Liver (tissue), 3 donors: ENCODE results near the gene MICAL3.

Experiments
- CTCF ChIP-seq: fragments of 150-350 bp; IDR thresholded peaks from 2 replicates; pipeline ENCODE4 v1.5.1; 2017; ENCODE audit warnings: improper control_type of control experiment, low read depth, low read length; ENCODE audit not compliant: missing input control
- GABPA ChIP-seq, 2 donors: IDR thresholded peaks in 1 of 2; conservative IDR thresholded peaks in 1 of 2; 2 replicates each; pipeline ENCODE4 v1.6.1; 2016; ENCODE audit warnings: antibody characterized with exemption in 2 of 2, mild to moderate bottlenecking in 1 of 2, moderate library complexity in 1 of 2
- HNF4A ChIP-seq, 2 donors: conservative IDR thresholded peaks; 2 replicates each; pipeline ENCODE4 v1.6.1; 2016; ENCODE audit warnings: antibody characterized with exemption in 2 of 2, mild to moderate bottlenecking in 2 of 2
- JUND ChIP-seq, 2 donors: IDR thresholded peaks; 2 replicates each; pipeline ENCODE4 v1.6.1; 2016; ENCODE audit warnings: antibody characterized with exemption in 2 of 2
- RAD21 ChIP-seq, 2 donors: IDR thresholded peaks; 2 replicates each; pipeline ENCODE4 v1.6.1; 2016; ENCODE audit warnings: antibody characterized with exemption in 2 of 2, mild to moderate bottlenecking in 2 of 2
- REST ChIP-seq: IDR thresholded peaks from 2 replicates; pipeline ENCODE4 v1.6.1; 2016; ENCODE audit warnings: antibody characterized with exemption, mild to moderate bottlenecking
- TAF1 ChIP-seq: conservative IDR thresholded peaks from 2 replicates; pipeline ENCODE4 v1.6.1; 2016; ENCODE audit warnings: antibody characterized with exemption, mild to moderate bottlenecking
- YY1 ChIP-seq: IDR thresholded peaks from 2 replicates; pipeline ENCODE4 v1.6.1; 2016; ENCODE audit warnings: antibody characterized with exemption, mild to moderate bottlenecking
- TF ChIP-seq, protein P1 (sequence below): IDR thresholded peaks from 2 replicates; pipeline ENCODE4 v1.6.1; 2016; ENCODE audit warnings: antibody characterized with exemption
- TF ChIP-seq, protein P2 (sequence below): IDR thresholded peaks from 2 replicates; pipeline ENCODE4 v1.6.1; 2016; ENCODE audit warnings: antibody characterized with exemption
- donor health status: healthy.
- donor health status: healthy.

- TF ChIP-seq RAD21 (IDR thresholded peaks at IDR 0.05) = no peak
- TF ChIP-seq, protein P1, sequence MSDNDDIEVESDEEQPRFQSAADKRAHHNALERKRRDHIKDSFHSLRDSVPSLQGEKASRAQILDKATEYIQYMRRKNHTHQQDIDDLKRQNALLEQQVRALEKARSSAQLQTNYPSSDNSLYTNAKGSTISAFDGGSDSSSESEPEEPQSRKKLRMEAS = no peak
- TF ChIP-seq GABPA (IDR thresholded peaks at IDR 0.05 in 1 of 2, conservative IDR thresholded peaks at IDR 0.05 in 1 of 2) = no peak
- TF ChIP-seq CTCF = no peak
- no peak for TF ChIP-seq YY1
- no peak for TF ChIP-seq REST
- TF ChIP-seq TAF1 = no peak
- TF ChIP-seq JUND (IDR thresholded peaks at IDR 0.05) = no peak
- TF ChIP-seq, protein P2, sequence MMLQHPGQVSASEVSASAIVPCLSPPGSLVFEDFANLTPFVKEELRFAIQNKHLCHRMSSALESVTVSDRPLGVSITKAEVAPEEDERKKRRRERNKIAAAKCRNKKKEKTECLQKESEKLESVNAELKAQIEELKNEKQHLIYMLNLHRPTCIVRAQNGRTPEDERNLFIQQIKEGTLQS = no peak
- TF ChIP-seq HNF4A (conservative IDR thresholded peaks at IDR 0.05) = no peak
These were observed 157.7 kb downstream of the MICAL3 start for GRCh38 chr22:17866621-17867020.
